ACHN (cell line): ENCODE measurements around the gene CALY.
"Not testable (repeated sequence)": the region's sequence is repeated elsewhere in the genome, so short reads cannot be mapped to it uniquely, and the experiment has no call there.

Source experiments
- DNase-seq: peaks from one replicate; pipeline ENCODE4 v3.0.0-alpha.2; 2015
- in situ Hi-C: cut with HindIII; loops from 2 replicates; pipeline ENCODE4 v1.10.0; 2017; ENCODE audit warnings: low sequenced_read_pairs, low pct_ligation_motif_present, low pct_unique_long_range_greater_than_20kb

Gene CALY

GRCh38 chr10:133368153-133368552 is 31.5 kb upstream of the CALY start:
- in situ Hi-C loops: no loop called here
- no peak for DNase-seq

GRCh38 chr10:133367461-133367860 is 30.8 kb upstream of the CALY start:
- in situ Hi-C loops, DNase-seq: not testable (repeated sequence)

GRCh38 chr10:133366751-133367150 is 30.1 kb upstream of the CALY start:
- no peak for DNase-seq
- in situ Hi-C loops: no loop called here

- DNase-seq: no peak
- in situ Hi-C loops: no loop called here
Observed at GRCh38 chr10:133366130-133366478, 29.4 kb upstream of the CALY start.

- in situ Hi-C loops: no loop called here
- no peak for DNase-seq
Observed at GRCh38 chr10:133365461-133366129, 28.9 kb upstream of the CALY start.

GRCh38 chr10:133364645-133365431 is 28.1 kb upstream of the CALY start:
- DNase-seq: no peak
- in situ Hi-C loops: no loop called here

GRCh38 chr10:133362846-133363245 is 26.1 kb upstream of the CALY start:
- in situ Hi-C loops: no loop called here
- DNase-seq: no peak

GRCh38 chr10:133361773-133362441 is 25.2 kb upstream of the CALY start:
- in situ Hi-C loops: no loop called here
- DNase-seq: no peak

- no peak for DNase-seq
- in situ Hi-C loops: no loop called here
Observed at GRCh38 chr10:133361227-133361626, 24.5 kb upstream of the CALY start.

- no peak for DNase-seq
- in situ Hi-C loops: no loop called here
Observed at GRCh38 chr10:133359972-133360610, 23.4 kb upstream of the CALY start.

GRCh38 chr10:133359554-133359971 is 22.9 kb upstream of the CALY start:
- in situ Hi-C loops: no loop called here
- DNase-seq: no peak

- in situ Hi-C loops: no loop called here
- DNase-seq: no peak
Observed at GRCh38 chr10:133358925-133359310, 22.2 kb upstream of the CALY start.

GRCh38 chr10:133358162-133358924 is 21.6 kb upstream of the CALY start:
- in situ Hi-C loops: no loop called here
- no peak for DNase-seq

- no peak for DNase-seq
- in situ Hi-C loops: no loop called here
Observed at GRCh38 chr10:133357285-133358161, 20.8 kb upstream of the CALY start, which contains the start of gene FUOM. Gene FUOM, minus strand, starts transcription at chr10:133358019. Its CDS starts 12 bp downstream, at chr10:133358007.

- DNase-seq: no peak
- in situ Hi-C loops: no loop called here
Observed at GRCh38 chr10:133356549-133357284, 20.0 kb upstream of the CALY start.

GRCh38 chr10:133355991-133356390 is 19.3 kb upstream of the CALY start:
- DNase-seq: no peak
- in situ Hi-C loops: no loop called here

- in situ Hi-C loops: no loop called here
- no peak for DNase-seq
Observed at GRCh38 chr10:133355266-133355665, 18.6 kb upstream of the CALY start.
